Dedifferentiated amniotic fluid mesenchymal stem cell (primary cell): ENCODE results near the gene STEAP1B.

Experiments
- DNase-seq: peaks from one replicate; pipeline ENCODE4 v3.0.0-alpha.2; 2016; ENCODE audit errors: extremely low spot score

The STEAP1B gene

GRCh38 chr7:22430457-22430856, 69.5 kb downstream of the STEAP1B start:
- DNase-seq: peak; percentile 24

- no peak for DNase-seq
These were observed 70.6 kb downstream of the STEAP1B start for GRCh38 chr7:22429386-22429785.

- no peak for DNase-seq
These were observed 72.1 kb downstream of the STEAP1B start for GRCh38 chr7:22427855-22428254.

- DNase-seq: no peak
These were observed 72.9 kb downstream of the STEAP1B start for GRCh38 chr7:22427104-22427503.

GRCh38 chr7:22426463-22427094, 73.4 kb downstream of the STEAP1B start:
- no peak for DNase-seq

GRCh38 chr7:22425361-22425760, 74.6 kb downstream of the STEAP1B start:
- no peak for DNase-seq

GRCh38 chr7:22422831-22423615, 77.0 kb downstream of the STEAP1B start:
- DNase-seq: no peak

GRCh38 chr7:22420973-22421635, 78.9 kb downstream of the STEAP1B start:
- DNase-seq: no peak

- no peak for DNase-seq
These were observed 80.0 kb downstream of the STEAP1B start for GRCh38 chr7:22420008-22420407.

GRCh38 chr7:22419488-22419887, 80.5 kb downstream of the STEAP1B start:
- DNase-seq: no peak

- DNase-seq: no peak
These were observed 81.5 kb downstream of the STEAP1B start for GRCh38 chr7:22418251-22419046.

GRCh38 chr7:22417841-22418240, 82.1 kb downstream of the STEAP1B start:
- DNase-seq: no peak

GRCh38 chr7:22417349-22417748, 82.6 kb downstream of the STEAP1B start:
- DNase-seq: no peak

- no peak for DNase-seq
These were observed 85.6 kb downstream of the STEAP1B start for GRCh38 chr7:22414424-22414823.

GRCh38 chr7:22413211-22413610, 86.8 kb downstream of the STEAP1B start:
- DNase-seq: no peak

GRCh38 chr7:22411977-22412693, 87.9 kb downstream of the STEAP1B start:
- no peak for DNase-seq

- no peak for DNase-seq
These were observed 93.3 kb downstream of the STEAP1B start for GRCh38 chr7:22406715-22407114.

- DNase-seq: no peak
These were observed 95.5 kb downstream of the STEAP1B start for GRCh38 chr7:22404421-22405023.

- no peak for DNase-seq
These were observed 96.6 kb downstream of the STEAP1B start for GRCh38 chr7:22403344-22403743.

- no peak for DNase-seq
These were observed 97.7 kb downstream of the STEAP1B start for GRCh38 chr7:22402250-22402649.
